ENCODE data around the gene C19orf85. TPM values are rescaled to one million over a fixed set of nuclear protein-coding genes. Genes with fewer than 3 reads are reported as not detected.

The C19orf85 gene
- total RNA-seq, 1 donor from 2014 or later, result not detected

GRCh38 chr19:55478364-55478763, 13.8 kb upstream of the C19orf85 start:
- Histone ChIP-seq H3K9me3 (ENCODE audit: control insufficient read depth in 3 of 3, low read length in 3 of 3) (no peaks in the 10 kb centered on the region), H3K4me1 (ENCODE audit: control insufficient read depth in 3 of 3, insufficient read depth in 3 of 3, low read length in 3 of 3) (peaks cover 22 to 30% (median 26%) of the 10 kb centered on the region in 3 donors), H3K4me3 (ENCODE audit: low read length in 3 of 3) (peak overlapping the region in 1 of 3 donors; percentile 7), H3K36me3 (ENCODE audit: control insufficient read depth in 3 of 3, insufficient read depth in 3 of 3, low read length in 3 of 3) (peaks cover 4 to 7% (median 6%) of the 10 kb centered on the region in 3 donors), H3K27me3 (ENCODE audit: control insufficient read depth in 3 of 3, insufficient read depth in 3 of 3, low read length in 3 of 3) (no peaks in the 10 kb centered on the region), H3K27ac (ENCODE audit: low read depth, low read length) (no peak overlapping the region), H3K9ac (ENCODE audit: low read depth in 1 of 3, low read length in 3 of 3) (no peak overlapping the region)

GRCh38 chr19:55477905-55478304, 13.4 kb upstream of the C19orf85 start:
- H3K27ac ChIP-seq (ENCODE audit: low read depth, low read length), result no peak overlapping the region
- no peaks in the 10 kb centered on the region for H3K9me3 ChIP-seq (ENCODE audit: control insufficient read depth in 3 of 3, low read length in 3 of 3)
- peaks cover 4 to 7% (median 6%) of the 10 kb centered on the region in 3 donors for H3K36me3 ChIP-seq (ENCODE audit: control insufficient read depth in 3 of 3, insufficient read depth in 3 of 3, low read length in 3 of 3)
- peak overlapping the region in 2 of 3 donors; percentile 57 to 65 for H3K9ac ChIP-seq (ENCODE audit: low read depth in 1 of 3, low read length in 3 of 3)
- H3K4me3 ChIP-seq (ENCODE audit: low read length in 3 of 3), result peak overlapping the region; percentile 7 to 87 (median 38)
- peaks cover 22 to 30% (median 28%) of the 10 kb centered on the region in 3 donors for H3K4me1 ChIP-seq (ENCODE audit: control insufficient read depth in 3 of 3, insufficient read depth in 3 of 3, low read length in 3 of 3)
- no peaks in the 10 kb centered on the region for H3K27me3 ChIP-seq (ENCODE audit: control insufficient read depth in 3 of 3, insufficient read depth in 3 of 3, low read length in 3 of 3)

GRCh38 chr19:55476100-55476775, 11.7 kb upstream of the C19orf85 start, which contains the start of gene ZNF628:
TSS of gene ZNF628 (plus strand) at chr19:55476617. CDS start at chr19:55479911, 3,294 bp downstream.
- Histone ChIP-seq H3K27me3 (ENCODE audit: control insufficient read depth in 3 of 3, insufficient read depth in 3 of 3, low read length in 3 of 3) (no peaks in the 10 kb centered on the region), H3K4me3 (ENCODE audit: low read length in 3 of 3) (peak within 1 kb of the TSS; percentile 85 to 90 (median 87)), H3K36me3 (ENCODE audit: control insufficient read depth in 3 of 3, insufficient read depth in 3 of 3, low read length in 3 of 3) (peaks cover 0 to 3% (median 2%) of the 10 kb centered on the region in 3 donors), H3K9me3 (ENCODE audit: control insufficient read depth in 3 of 3, low read length in 3 of 3) (no peaks in the 10 kb centered on the region), H3K27ac (ENCODE audit: low read depth, low read length) (peak within 1 kb of the TSS; percentile 70), H3K4me1 (ENCODE audit: control insufficient read depth in 3 of 3, insufficient read depth in 3 of 3, low read length in 3 of 3) (peaks cover 22 to 30% (median 28%) of the 10 kb centered on the region in 3 donors), H3K9ac (ENCODE audit: low read depth in 1 of 3, low read length in 3 of 3) (peak within 1 kb of the TSS; percentile 67 to 87 (median 86))

- H3K9me3 ChIP-seq (ENCODE audit: control insufficient read depth in 3 of 3, low read length in 3 of 3), result no peaks in the 10 kb centered on the region
- H3K4me1 ChIP-seq (ENCODE audit: control insufficient read depth in 3 of 3, insufficient read depth in 3 of 3, low read length in 3 of 3), result peaks cover 22 to 28% (median 27%) of the 10 kb centered on the region in 3 donors
- peak overlapping the region in 1 of 3 donors; percentile 40 for H3K9ac ChIP-seq (ENCODE audit: low read depth in 1 of 3, low read length in 3 of 3)
- H3K4me3 ChIP-seq (ENCODE audit: low read length in 3 of 3), result no peak overlapping the region
- no peaks in the 10 kb centered on the region for H3K27me3 ChIP-seq (ENCODE audit: control insufficient read depth in 3 of 3, insufficient read depth in 3 of 3, low read length in 3 of 3)
- peaks cover 0 to 2% (median 0%) of the 10 kb centered on the region in 3 donors for H3K36me3 ChIP-seq (ENCODE audit: control insufficient read depth in 3 of 3, insufficient read depth in 3 of 3, low read length in 3 of 3)
- H3K27ac ChIP-seq (ENCODE audit: low read depth, low read length), result no peak overlapping the region
These were observed 10.0 kb upstream of the C19orf85 start for GRCh38 chr19:55474269-55475265.

- H3K9ac ChIP-seq (ENCODE audit: low read depth in 1 of 3, low read length in 3 of 3), result peak overlapping the region in 1 of 3 donors; percentile 50
These were observed 8.9 kb upstream of the C19orf85 start for GRCh38 chr19:55473225-55474012.

GRCh38 chr19:55472463-55472862, 7.9 kb upstream of the C19orf85 start:
- Histone ChIP-seq H3K27me3 (ENCODE audit: control insufficient read depth in 3 of 3, insufficient read depth in 3 of 3, low read length in 3 of 3) (no peaks in the 10 kb centered on the region), H3K27ac (ENCODE audit: low read depth, low read length) (peak overlapping the region; percentile 44), H3K4me3 (ENCODE audit: low read length in 3 of 3) (no peak overlapping the region), H3K9me3 (ENCODE audit: control insufficient read depth in 3 of 3, low read length in 3 of 3) (no peaks in the 10 kb centered on the region), H3K9ac (ENCODE audit: low read depth in 1 of 3, low read length in 3 of 3) (no peak overlapping the region), H3K4me1 (ENCODE audit: control insufficient read depth in 3 of 3, insufficient read depth in 3 of 3, low read length in 3 of 3) (peaks cover 14 to 18% (median 16%) of the 10 kb centered on the region in 3 donors), H3K36me3 (ENCODE audit: control insufficient read depth in 3 of 3, insufficient read depth in 3 of 3, low read length in 3 of 3) (no peaks in the 10 kb centered on the region)

More at GRCh38 chr19:55473225-55474012, 8.9 kb upstream of the C19orf85 start:
- H3K4me1 ChIP-seq (ENCODE audit: control insufficient read depth in 3 of 3, insufficient read depth in 3 of 3, low read length in 3 of 3), result peaks cover 20 to 23% (median 22%) of the 10 kb centered on the region in 3 donors
- H3K36me3 ChIP-seq (ENCODE audit: control insufficient read depth in 3 of 3, insufficient read depth in 3 of 3, low read length in 3 of 3), result no peaks in the 10 kb centered on the region
- no peaks in the 10 kb centered on the region for H3K27me3 ChIP-seq (ENCODE audit: control insufficient read depth in 3 of 3, insufficient read depth in 3 of 3, low read length in 3 of 3)
- H3K27ac ChIP-seq (ENCODE audit: low read depth, low read length), result peak overlapping the region; percentile 44
- H3K4me3 ChIP-seq (ENCODE audit: low read length in 3 of 3), result no peak overlapping the region
- H3K9me3 ChIP-seq (ENCODE audit: control insufficient read depth in 3 of 3, low read length in 3 of 3), result no peaks in the 10 kb centered on the region

GRCh38 chr19:55471266-55471665, 6.7 kb upstream of the C19orf85 start:
- no peaks in the 10 kb centered on the region for H3K36me3 ChIP-seq (ENCODE audit: control insufficient read depth in 3 of 3, insufficient read depth in 3 of 3, low read length in 3 of 3)
- H3K4me3 ChIP-seq (ENCODE audit: low read length in 3 of 3), result no peak overlapping the region
- H3K9me3 ChIP-seq (ENCODE audit: control insufficient read depth in 3 of 3, low read length in 3 of 3), result no peaks in the 10 kb centered on the region
- no peak overlapping the region for H3K27ac ChIP-seq (ENCODE audit: low read depth, low read length)
- peaks cover 13 to 20% (median 14%) of the 10 kb centered on the region in 3 donors for H3K4me1 ChIP-seq (ENCODE audit: control insufficient read depth in 3 of 3, insufficient read depth in 3 of 3, low read length in 3 of 3)
- H3K27me3 ChIP-seq (ENCODE audit: control insufficient read depth in 3 of 3, insufficient read depth in 3 of 3, low read length in 3 of 3), result no peaks in the 10 kb centered on the region
- no peak overlapping the region for H3K9ac ChIP-seq (ENCODE audit: low read depth in 1 of 3, low read length in 3 of 3)

- Histone ChIP-seq H3K4me1 (ENCODE audit: control insufficient read depth in 3 of 3, insufficient read depth in 3 of 3, low read length in 3 of 3) (peaks cover 4 to 7% (median 4%) of the 10 kb centered on the region in 3 donors), H3K9me3 (ENCODE audit: control insufficient read depth in 3 of 3, low read length in 3 of 3) (no peaks in the 10 kb centered on the region), H3K4me3 (ENCODE audit: low read length in 3 of 3) (no peak overlapping the region), H3K27ac (ENCODE audit: low read depth, low read length) (no peak overlapping the region), H3K9ac (ENCODE audit: low read depth in 1 of 3, low read length in 3 of 3) (no peak overlapping the region), H3K27me3 (ENCODE audit: control insufficient read depth in 3 of 3, insufficient read depth in 3 of 3, low read length in 3 of 3) (no peaks in the 10 kb centered on the region), H3K36me3 (ENCODE audit: control insufficient read depth in 3 of 3, insufficient read depth in 3 of 3, low read length in 3 of 3) (no peaks in the 10 kb centered on the region)
These were observed 3.5 kb upstream of the C19orf85 start for GRCh38 chr19:55468054-55468393.

GRCh38 chr19:55467236-55468053, 2.9 kb upstream of the C19orf85 start:
- Histone ChIP-seq H3K4me1 (ENCODE audit: control insufficient read depth in 3 of 3, insufficient read depth in 3 of 3, low read length in 3 of 3) (peaks cover 4 to 7% (median 4%) of the 10 kb centered on the region in 3 donors), H3K27me3 (ENCODE audit: control insufficient read depth in 3 of 3, insufficient read depth in 3 of 3, low read length in 3 of 3) (no peaks in the 10 kb centered on the region), H3K27ac (ENCODE audit: low read depth, low read length) (no peak overlapping the region), H3K36me3 (ENCODE audit: control insufficient read depth in 3 of 3, insufficient read depth in 3 of 3, low read length in 3 of 3) (no peaks in the 10 kb centered on the region), H3K9ac (ENCODE audit: low read depth in 1 of 3, low read length in 3 of 3) (no peak overlapping the region), H3K9me3 (ENCODE audit: control insufficient read depth in 3 of 3, low read length in 3 of 3) (no peaks in the 10 kb centered on the region), H3K4me3 (ENCODE audit: low read length in 3 of 3) (no peak overlapping the region)

All from skeletal muscle tissue (tissue), 4 donors.